Adrenal gland (tissue), 5 donors: ENCODE measurements around the gene PTGR2.

Experiments
- CTCF ChIP-seq, 6 experiments: fragments of 450-650 bp in 4 of 6; fragments of 200-600 bp in 2 of 6; sonication (generic) in 1 of 6; IDR thresholded peaks; 1 replicate in 5 of 6; 2 replicates in 1 of 6; pipeline versions ENCODE4 v1.5.1 to v1.8.0; 2016 to 2021; ENCODE audit warnings: antibody characterized with exemption in 6 of 6, mild to moderate bottlenecking in 2 of 6, moderate library complexity in 1 of 6
- POLR2A ChIP-seq, 2 donors: fragments of 450-650 bp; IDR thresholded peaks; one replicate each; pipeline ENCODE4 v1.6.1; 2017; ENCODE audit warnings: antibody characterized with exemption in 2 of 2, mild to moderate bottlenecking in 2 of 2, moderate library complexity in 1 of 2
- donor health status: DM: no; HTN: no; CAD: no.

GRCh38 chr14:73804636-73805035, 47.0 kb upstream of the PTGR2 start:
- TF ChIP-seq POLR2A (IDR thresholded peaks at IDR 0.05) (no peak), CTCF (IDR thresholded peaks at IDR 0.05) (no peak)
